Hematopoietic multipotent progenitor cell treated with erythropoietin and hydrocortisone succinate and interleukin-3 and kit ligand, for 15 days (in vitro differentiated cells): ENCODE measurements around the gene PARP4.
A peak's percentile ranks its signal among the peaks of the same experiment; 100 is the strongest.
"Not testable (repeated sequence)": the region's sequence is repeated elsewhere in the genome, so short reads cannot be mapped to it uniquely, and the experiment has no call there.

Source experiments
- DNase-seq: peaks from one replicate; pipeline ENCODE4 v3.0.0-alpha.2; 2015; ENCODE audit warnings: low spot score

The PARP4 gene

DNA sequence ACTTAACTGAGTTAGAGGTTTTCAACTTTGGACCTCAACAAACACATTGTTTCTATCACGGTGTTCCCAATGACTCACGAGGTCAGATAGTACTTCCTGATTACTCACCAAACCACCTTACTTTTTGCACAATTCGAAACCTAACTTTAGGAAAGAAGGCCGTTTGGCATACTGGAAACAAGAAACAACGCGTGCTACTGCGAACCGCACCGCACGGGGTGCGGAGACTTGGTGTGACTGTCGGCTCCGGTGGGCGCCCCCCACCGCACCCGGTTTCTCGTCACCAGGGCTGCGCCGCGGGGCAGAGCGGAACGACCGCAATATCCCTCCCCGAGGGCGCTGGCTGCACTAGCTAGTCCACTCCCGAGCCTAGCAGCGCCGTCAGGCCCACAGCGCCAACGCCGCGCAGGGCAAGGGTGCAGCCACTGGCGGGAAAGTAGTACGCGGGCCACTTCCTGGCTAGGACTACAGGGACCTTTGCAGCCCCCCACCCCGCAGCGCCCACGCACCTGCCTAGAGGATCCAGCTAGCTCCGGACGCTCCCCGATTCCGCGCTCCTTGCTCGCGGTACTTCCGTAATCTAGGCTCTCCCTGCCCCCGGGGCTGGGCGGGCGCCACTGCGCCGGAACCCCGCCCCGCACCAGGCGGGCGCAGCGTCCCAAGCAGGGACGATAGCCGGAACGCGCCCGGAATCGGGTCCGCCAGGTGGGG is at the start of gene PARP4:
Gene PARP4 (minus strand): TSS at position 582 of the 711 bp plus-strand sequence. CDS start 9,002 bp downstream, outside the sequence.
- DNase-seq, result peak; percentile 66

DNA sequence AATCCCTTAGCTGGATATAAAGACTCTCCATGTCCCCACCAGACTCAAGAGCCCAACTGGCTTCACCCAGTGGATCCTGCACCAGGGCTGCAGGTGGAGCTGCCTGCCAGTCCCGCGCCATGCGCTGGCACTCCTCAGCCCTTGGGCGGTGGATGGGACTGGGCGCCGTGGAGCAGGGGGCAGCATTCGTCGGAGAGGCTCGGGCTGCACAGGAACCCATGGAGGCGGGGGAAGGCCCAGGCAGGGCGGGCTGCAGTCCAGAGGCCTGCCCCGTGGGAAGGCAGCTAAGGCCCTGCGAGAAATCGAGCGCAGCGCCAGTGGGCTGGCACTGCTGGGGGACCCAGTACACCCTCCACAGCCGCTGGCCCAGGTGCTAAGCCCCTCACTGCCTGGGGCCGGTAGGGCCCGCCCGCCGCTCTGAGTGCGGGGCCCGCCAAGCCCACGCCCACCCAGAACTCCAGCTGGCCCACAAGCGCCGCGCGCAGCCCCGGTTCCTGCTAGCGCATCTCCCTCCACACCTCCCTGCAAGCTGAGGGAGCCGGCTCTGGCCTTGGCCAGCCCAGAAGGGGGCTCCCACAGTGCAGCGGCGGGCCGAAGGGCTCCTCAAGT is 48.1 kb upstream of the PARP4 start:
- not testable (repeated sequence) for DNase-seq

DNA sequence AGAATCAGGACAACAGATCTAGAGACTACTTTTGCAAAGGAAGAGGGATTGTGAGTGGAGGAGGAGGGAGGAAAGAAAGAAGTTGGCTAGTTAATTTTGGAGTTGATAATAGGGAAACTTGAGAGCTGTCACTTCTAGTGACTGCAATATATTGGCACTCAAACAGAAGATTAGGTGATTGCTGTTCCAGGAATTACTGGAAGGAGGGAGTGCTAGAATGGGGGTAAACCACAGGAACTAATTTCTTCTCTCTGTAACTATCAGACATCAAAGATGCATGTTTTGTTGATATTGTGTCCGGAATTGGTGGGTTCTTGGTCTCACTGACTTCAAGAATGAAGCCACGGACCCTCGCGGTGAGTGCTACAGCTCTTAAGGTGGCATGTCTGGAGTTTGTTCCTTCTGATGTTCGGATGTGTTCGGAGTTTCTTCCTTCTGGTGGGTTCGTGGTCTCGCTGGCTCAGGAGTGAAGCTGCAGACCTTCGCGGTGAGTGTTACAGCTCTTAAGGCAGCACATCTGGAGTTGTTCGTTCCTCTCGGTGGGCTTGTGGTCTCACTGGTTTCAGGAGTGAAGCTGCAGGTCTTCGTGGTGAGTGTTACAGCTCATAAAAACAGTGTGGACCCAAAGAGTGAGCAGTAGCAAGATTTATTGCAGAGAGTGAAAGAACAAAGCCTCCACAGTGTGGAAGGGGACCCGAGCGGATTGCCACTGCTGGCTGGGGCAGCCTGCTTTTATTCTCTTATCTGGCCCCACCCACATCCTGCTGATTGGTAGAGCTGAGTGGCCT is 47.0 kb upstream of the PARP4 start:
- DNase-seq, result not testable (repeated sequence)

DNA sequence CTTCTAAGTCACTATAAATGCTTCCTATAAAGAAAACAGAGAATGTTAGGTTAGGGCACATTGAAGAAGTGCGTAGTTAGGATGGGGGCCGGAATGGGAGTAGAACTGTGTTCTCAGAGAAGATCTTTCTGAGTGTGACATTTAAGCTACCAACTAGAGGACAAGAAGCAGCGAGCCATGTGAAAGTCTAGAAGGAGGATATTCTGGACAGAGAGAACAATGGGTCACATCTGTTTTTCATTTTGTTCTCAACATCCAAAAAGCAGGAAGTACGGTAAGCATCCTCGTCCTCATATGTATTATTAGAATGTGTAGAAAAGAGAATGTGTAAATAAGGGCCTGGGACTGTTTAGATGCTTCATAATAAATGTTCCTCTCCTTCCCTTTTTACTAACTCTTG is 44.5 kb upstream of the PARP4 start:
- no peak for DNase-seq

DNA sequence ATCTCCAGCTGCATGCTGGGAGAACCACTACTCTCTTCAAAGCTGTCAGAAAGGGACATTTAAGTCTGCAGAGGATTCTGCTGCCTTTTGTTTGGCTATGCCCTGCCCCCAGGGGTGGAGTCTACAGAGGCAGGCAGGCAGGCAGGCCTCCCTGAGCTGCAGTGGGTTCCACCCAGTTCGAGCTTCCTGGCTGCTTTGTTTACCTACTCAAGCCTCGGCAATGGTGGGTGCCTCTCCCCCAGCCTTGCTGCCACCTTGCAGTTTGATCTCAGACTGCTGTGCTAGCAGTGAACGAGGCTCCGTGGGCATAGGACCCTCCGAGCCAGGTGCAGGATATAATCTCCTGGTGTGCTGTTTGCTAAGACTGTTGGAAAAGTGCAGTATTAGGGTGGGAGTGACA is 41.3 kb upstream of the PARP4 start:
- not testable (repeated sequence) for DNase-seq

DNA sequence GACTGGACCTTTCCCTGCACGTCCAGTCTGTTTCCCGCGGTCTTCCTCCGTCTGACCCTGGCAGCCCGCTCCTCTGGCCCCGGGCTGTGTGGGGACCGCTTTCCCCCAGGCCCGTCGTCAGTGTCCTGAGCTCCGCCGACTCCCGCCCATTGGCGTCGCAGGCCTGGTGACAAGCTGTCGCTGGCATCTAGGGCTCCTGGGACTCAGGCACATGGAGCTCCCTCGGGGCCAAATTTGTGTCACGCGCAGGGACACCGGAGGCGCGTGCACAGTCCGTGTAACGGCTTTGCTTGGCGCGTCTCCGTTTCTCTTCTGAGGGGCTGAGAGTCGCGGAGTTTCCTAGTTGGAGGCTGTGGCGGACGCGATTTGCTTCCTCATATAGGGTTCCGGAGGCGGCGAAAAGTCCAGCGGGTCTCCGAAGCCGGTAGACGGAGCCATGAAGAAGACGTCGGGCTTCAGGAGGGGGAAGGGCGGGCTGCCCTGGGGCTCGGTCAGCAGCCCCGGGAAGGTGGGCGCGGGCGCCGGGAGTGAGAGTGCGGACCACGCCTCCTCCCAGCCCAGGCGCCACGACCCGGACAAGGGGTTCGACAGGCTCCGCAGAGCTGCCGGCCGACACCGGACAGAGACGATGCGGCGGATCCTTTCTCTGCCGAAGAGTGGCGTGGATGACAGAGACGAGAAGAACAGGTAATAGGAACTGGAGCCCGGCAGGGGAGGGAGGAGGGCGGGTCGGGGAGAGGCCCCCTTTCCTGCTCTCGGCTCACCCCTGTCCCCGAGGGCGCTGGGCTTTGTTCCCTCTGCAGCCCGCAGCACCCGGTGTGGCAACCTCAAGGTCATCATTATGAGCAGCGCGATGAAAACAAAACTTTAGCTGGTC is 29.1 kb upstream of the PARP4 start:
- not testable (repeated sequence) for DNase-seq

DNA sequence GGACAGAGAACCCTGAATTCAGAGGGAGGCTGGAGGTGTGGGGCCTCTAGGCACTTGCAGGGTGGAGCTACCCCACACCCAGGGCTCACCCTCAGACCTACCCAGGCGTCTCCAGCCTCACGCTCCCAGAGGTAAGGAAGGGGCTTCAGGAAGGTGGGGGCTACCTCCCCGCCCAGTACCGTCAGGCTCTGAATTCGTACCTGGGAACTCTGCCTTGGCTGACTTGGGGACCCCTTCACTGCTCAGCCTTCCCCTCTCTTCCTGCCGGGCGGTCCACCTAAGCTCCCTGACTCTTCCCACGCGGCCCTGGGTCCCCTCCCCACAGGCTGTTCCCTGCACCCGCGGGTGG is 28.5 kb upstream of the PARP4 start:
- no peak for DNase-seq

DNA sequence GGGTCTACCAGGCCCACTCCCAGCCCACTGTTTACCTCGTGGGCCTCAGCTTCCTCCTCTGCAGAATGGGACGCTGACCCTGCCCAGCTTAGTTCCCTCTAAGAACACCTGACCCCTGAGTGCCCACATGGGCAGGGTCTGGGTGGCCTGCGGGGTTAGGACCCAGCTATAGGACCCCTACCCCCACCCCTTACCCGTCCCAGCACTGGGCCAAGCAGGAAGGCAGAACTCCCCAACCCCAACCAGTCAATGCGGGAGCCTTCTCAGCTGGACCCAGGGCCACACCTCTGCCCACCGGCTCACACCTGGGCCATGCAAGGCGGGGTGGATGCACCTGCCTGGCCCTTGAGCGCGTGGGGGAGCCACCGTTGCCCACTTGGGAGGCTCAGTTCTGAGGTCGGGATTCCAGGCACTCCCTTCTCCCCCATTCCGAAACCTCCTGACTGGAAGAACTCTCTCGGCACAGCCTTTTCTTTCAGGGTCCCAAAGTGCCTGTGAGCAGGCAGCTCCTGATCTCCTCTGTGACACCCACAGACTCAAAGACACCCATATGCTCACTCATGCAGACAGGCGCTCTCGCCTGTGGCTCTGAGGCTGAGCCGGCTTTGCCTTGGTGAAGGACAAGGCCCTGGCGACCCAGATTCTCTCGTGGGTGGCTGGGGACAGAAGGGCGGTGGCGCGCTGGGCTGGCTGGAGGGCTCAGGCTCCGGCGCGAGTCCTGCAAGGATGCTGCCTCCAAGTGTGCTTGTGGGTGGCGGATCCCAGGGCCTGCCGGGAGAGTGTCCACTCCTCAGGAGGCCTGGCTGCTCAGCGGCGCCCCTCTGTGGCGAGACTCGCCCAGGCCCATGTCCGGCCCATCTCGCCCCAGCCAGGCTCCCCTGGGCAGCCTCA is 27.9 kb upstream of the PARP4 start:
- DNase-seq, result no peak

DNA sequence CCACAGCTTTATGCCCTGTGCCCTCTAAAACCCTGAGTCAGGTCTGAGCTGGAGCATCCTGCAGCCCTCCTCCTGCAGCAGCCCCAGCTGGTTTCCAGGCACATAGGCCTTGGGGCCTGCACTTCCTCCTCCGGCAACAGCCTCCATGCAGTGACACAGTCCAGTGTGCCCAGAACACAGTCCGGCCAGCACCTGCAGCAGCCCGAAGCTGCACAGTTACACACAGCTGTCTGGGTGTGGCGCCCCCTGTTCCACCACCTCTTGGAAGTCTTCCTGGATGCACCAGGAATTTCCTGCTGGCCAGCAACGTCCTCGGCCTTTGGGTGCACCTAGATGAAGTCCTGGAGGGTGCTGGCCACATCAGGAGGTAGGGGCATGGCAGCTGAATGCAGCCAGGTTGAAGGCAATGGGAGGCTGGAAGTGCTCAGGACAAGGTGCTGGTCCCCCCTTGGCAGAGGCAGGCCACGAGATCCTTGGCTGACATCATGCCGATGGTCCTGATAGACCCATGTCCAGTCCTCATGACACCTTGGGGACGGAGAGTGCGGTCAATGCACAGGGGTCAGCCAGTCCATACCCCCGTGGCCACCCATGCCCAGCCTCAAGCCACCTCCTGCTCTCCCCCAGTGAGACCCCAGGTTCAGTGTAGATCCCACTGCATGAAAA is 27.1 kb upstream of the PARP4 start:
- DNase-seq, result no peak

DNA sequence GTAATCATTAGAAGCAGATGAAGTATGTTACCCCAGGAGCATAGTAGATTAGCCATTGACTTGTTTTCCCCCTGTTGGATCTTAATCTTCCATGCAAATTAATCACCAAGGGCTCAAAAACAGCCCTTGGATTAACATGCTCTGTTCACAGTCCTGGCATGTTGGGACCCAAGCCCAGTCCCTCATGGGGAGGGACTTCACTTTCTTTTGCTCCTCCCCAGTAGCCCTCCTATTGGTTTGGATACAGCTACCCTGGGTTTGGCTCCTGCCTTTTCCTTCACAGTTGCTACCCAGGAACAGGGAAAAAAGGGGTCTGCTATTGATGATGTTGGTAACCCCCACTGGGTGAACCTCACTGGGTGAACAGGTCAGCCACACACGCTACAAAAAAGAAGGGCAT is 16.9 kb upstream of the PARP4 start:
- DNase-seq, result no peak

DNA sequence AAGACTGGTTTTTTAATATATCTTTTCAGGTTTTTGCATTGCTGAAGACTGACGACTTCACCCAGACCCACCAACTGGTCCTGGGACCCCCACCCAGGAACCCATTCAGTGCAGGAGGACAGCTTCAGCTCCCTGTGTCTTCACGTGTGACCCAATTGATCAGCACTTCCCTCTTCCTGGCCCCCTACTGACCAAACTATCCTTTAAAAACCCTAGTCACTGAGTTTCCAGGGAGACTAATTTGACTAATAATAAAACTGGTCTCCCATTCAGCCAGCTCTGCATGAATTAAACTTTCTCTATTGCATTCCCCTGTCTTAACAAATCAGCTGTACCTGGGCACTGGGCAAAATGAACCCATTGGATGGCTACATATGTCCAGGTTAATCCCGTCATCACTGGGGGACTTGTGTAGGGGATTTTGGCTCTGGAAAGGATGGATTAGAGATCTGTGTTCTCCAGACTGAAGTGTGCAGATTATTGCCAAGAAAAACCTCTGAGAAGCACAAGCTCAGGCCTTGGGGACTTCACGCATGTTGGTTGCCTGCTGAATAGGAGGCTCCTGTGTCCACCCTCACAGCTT is 16.3 kb upstream of the PARP4 start:
- no peak for DNase-seq

DNA sequence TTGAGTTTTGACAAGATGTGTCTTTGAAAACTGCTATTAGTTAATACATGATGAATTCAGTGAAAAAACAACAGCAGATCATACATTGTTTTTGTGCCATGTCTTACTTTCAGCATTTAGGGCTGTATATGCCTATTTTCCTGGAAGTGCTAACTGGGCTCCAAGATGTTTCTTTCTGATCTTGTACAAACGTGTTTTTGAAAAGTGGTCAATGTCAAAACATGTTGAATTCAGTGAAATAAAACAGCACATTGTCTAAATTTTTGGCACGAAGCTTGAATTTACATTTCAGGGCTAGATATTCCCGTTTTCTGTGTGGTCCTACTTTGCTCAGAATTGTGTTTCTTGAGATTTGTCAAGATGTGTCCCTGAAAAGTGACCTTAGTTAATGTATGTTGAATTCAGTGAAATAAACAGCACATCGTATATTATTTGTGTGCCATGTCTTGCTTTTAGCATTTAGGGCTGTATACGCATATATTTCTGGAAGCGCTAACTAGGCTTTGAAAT is 14.7 kb upstream of the PARP4 start:
- DNase-seq, result no peak

DNA sequence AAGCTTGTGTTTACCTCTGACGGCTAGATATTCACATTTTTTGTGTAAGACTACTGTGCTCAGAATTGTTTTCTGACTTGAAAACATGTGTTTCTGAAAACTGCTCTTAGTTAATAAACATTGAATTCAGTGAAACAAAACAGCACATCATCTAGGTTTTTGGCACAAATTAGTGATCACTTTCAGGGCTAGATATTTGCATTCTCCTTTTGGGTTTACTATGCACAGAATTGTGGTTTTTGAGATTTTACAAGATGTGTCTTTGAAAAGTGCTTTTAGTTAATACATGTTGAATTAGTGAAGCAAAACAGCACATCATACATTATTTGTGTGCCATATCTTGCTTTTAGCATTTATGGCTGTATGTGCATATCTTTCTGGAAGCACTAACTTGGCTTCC is 8.2 kb upstream of the PARP4 start:
- DNase-seq, result no peak

DNA sequence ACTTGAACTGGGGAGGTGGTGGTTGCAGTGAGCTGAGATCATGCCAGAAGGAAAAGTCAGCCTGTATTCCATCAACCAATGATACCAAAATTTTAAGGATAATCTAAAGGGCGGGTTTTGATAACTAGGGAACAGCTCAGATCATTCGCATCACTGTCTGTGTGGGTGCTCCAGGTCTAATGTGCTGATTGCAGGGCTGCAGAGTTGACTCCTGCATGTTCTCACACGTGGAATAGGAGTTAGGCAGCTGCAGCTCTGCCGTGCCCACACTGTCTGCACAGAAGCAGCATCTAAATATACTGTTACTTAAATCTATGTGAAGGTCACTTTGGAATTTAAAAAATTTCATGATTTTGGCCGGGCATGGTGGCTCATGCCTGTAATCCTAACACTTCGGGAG is 4.3 kb upstream of the PARP4 start:
- DNase-seq, result no peak

DNA sequence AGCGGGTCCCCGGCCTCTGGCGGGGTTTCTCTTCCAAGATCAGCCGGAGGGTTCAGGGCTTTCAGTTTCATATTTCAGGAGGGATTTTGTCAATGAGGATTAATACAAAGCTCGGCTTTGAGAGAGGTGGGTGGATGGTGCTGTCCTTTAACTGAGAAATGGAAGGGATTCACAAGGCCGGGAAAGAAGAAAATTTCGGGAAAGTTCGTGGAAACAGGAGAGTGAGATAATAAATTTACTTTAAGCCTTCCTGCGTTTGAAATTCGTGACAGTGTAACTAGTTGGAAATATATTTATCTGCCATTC is 283 bp upstream of the PARP4 start:
- DNase-seq, result no peak

DNA sequence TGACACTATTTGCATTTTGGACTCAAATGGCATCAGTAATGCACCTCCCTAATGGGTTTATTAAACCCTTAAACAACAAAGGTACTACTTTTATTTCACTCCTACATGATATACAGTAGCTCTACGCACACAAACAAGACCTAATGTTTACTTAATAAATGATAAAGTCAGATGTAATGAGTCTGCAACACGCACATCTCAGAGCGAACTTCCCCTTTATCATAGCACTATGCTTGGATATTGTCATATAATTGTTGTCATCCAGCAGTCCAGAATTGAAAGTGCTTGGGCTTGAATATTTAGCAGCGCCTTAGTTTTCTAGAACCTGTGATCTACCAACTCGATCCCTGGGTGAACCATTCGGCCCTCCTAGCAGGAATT is 772 bp downstream of the PARP4 start:
- peak; percentile 34 for DNase-seq

DNA sequence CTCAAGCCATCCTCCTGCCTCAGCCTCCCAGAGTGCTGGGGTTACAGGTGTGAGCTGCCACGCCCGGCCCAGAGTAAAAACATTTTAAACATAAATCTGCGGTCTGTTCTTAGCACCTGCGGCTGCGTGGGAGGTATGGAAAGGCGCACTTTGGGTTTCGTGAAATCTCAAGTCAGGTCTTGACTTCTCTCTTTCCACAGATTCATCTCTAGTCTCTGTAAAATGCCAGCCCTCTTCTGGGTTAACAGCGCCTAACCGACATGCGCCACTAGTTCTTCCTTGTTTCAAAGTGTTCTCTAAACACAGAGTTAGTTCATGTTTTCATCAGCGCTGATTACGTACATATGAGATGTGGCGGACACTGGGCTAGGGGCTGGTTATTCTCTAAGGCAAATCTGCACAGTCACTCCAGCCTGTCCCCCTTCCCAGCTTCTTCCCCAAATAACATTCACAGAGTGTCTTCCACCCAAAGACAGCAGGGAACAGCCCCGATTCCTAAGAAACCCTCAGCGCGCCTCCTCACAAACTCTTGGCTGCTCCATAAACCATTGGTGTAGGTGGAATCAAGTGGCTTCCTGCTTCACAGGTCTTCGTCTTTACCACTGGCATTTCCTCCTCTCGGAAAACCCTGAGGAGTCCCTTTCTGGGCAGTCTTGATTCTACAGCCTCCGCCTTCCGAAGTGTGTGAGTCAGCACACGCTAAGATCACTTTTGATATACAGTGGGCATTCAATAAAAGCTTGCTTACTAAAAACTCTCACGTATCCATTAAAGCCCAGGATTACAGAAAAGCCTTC is 1.4 kb downstream of the PARP4 start:
- peak; percentile 54 for DNase-seq

DNA sequence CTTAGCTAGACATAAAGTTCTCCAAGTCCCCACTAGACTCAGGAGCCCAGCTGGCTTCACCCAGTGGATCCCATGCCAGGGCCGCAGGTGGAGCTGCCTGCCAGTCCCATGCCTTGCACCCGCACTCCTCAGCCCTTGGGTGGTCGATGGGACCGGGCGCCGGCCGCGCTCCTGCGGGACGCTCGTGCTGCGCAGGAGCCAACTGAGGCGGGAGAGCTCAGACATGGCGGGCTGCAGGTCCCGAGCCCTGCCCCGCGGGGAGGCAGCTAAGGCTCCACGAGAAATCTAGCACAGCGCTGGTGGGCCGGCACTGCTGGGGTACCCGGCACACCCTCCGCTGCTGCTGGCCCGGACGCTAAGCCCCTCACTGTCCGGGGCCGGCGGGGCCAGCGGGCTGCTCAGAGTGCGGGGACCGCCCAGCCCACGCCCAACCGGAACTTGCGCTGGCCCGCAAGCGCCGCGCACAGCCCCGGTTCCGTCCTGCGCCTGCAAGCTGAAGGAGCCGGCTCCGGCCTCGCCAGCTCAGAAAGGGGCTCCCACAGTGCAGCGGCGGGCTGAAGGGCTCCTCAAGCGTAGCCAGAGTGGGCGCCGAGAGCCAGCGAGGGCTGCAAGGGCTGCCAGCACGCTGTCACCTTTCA is 5.8 kb downstream of the PARP4 start:
- DNase-seq, result no peak

DNA sequence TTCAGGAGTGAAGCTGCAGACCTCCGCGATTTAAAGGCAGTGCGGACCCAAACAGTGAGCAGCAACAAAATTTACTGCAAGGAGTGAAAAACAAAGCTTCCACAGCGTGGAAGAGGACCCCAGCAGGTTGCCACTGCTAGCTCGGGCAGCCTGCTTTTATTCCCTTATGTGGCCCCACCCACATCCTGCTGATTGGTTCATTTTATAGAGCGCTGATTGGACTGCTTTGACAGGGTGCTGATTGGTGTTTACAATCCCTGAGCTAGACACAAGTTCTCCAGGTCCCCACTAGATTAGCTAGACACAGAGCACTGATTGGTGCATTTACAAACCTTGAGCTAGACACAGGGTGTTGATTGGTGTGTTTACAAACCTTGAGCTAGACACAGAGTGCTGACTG is 6.3 kb downstream of the PARP4 start:
- DNase-seq, result not testable (repeated sequence)
